GM12878 (cell line): ENCODE measurements around the gene NDUFS6.

Experiments
- CEBPB ChIP-seq, 2 experiments: fragments of 150-350 bp in 1 of 2; IDR thresholded peaks; 2 replicates each; pipeline ENCODE4 v1.6.1; 2012 to 2014; ENCODE audit warnings: low read depth in 2 of 2, low read length in 2 of 2, borderline replicate concordance in 1 of 2, inconsistent platforms in 1 of 2
- CREB1 ChIP-seq: IDR thresholded peaks from 2 replicates; pipeline ENCODE4 v1.6.1; 2012; ENCODE audit warnings: low read depth, mild to moderate bottlenecking, inconsistent platforms
- ETV6 ChIP-seq, 2 experiments: fragments of 450-650 bp in 1 of 2; IDR thresholded peaks in 1 of 2; conservative IDR thresholded peaks in 1 of 2; 2 replicates each; pipeline ENCODE4 v1.6.1; 2014; ENCODE audit warnings: antibody characterized with exemption in 1 of 2, borderline replicate concordance in 1 of 2, low read depth in 1 of 2, mild to moderate bottlenecking in 1 of 2, moderate library complexity in 1 of 2
- KLF5 ChIP-seq: fragments of 450-650 bp; IDR thresholded peaks from 2 replicates; pipeline ENCODE4 v1.6.1; 2014; ENCODE audit warnings: mild to moderate bottlenecking; ENCODE audit not compliant: partially characterized antibody
- MXI1 ChIP-seq: fragments of 150-350 bp; IDR thresholded peaks from 2 replicates; pipeline ENCODE4 v1.6.1; 2011; ENCODE audit warnings: low read depth, mild to moderate bottlenecking, inconsistent platforms, low read length, improper control_type of control experiment
- NFIC ChIP-seq: IDR thresholded peaks from 2 replicates; pipeline ENCODE4 v1.6.1; 2012; ENCODE audit warnings: low read depth, mild to moderate bottlenecking, inconsistent platforms, low read length, moderate library complexity
- POLR2A ChIP-seq: IDR thresholded peaks from 2 replicates; pipeline ENCODE4 v1.6.1; 2011; ENCODE audit warnings: low read depth, mild to moderate bottlenecking, low read length
- POLR2AphosphoS5 ChIP-seq: IDR thresholded peaks from 2 replicates; pipeline ENCODE4 v1.6.1; 2011; ENCODE audit warnings: mild to moderate bottlenecking, low read length, inconsistent platforms
- SMAD1 ChIP-seq: fragments of 450-650 bp; IDR thresholded peaks from 2 replicates; pipeline ENCODE4 v1.6.1; 2018; ENCODE audit warnings: mild to moderate bottlenecking, low read depth; ENCODE audit not compliant: partially characterized antibody
- SRF ChIP-seq, 2 experiments: IDR thresholded peaks; 2 replicates each; pipeline ENCODE4 v1.6.1; 2011; ENCODE audit warnings: low read depth in 2 of 2, low read length in 2 of 2, mild to moderate bottlenecking in 1 of 2, moderate library complexity in 1 of 2
- TF ChIP-seq, protein P1 (sequence below), 3 experiments: IDR thresholded peaks in 2 of 3; conservative IDR thresholded peaks in 1 of 3; 2 replicates each; pipeline ENCODE4 v1.5.1; 2011; ENCODE audit warnings: low read depth in 3 of 3, low read length in 3 of 3, mild to moderate bottlenecking in 3 of 3, control low read depth in 2 of 3, moderate library complexity in 2 of 3, inconsistent platforms in 1 of 3, mixed read lengths in 1 of 3; ENCODE audit not compliant: control insufficient read depth in 2 of 3, insufficient read depth in 1 of 3; ENCODE audit errors: extremely low read depth in 1 of 3

DNA sequence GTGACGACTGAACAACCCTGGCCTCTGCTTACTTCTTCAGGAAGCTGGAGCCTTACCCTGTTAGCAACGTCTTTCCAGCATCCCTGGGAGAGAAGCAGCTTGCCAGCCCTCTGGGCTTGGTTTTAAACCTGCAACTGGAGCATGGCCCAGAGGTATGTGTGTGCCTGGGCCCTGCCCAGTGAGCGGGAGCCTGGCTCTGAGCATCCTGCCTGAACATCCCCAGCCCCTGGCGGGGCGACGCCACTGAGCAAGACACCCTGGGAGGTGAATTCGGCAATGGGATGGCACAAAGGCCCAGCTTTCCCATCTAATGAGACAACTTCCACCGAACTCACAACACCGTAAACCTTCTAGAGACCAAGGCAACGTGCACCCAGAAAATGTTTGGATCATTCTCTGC, 57.9 kb downstream of the NDUFS6 start:
- TF ChIP-seq POLR2AphosphoS5, result no peak
- TF ChIP-seq, protein P1, sequence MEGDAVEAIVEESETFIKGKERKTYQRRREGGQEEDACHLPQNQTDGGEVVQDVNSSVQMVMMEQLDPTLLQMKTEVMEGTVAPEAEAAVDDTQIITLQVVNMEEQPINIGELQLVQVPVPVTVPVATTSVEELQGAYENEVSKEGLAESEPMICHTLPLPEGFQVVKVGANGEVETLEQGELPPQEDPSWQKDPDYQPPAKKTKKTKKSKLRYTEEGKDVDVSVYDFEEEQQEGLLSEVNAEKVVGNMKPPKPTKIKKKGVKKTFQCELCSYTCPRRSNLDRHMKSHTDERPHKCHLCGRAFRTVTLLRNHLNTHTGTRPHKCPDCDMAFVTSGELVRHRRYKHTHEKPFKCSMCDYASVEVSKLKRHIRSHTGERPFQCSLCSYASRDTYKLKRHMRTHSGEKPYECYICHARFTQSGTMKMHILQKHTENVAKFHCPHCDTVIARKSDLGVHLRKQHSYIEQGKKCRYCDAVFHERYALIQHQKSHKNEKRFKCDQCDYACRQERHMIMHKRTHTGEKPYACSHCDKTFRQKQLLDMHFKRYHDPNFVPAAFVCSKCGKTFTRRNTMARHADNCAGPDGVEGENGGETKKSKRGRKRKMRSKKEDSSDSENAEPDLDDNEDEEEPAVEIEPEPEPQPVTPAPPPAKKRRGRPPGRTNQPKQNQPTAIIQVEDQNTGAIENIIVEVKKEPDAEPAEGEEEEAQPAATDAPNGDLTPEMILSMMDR (IDR thresholded peaks at IDR 0.05 in 2 of 3, conservative IDR thresholded peaks at IDR 0.05 in 1 of 3; ENCODE audit: control insufficient read depth in 2 of 3, extremely low read depth in 1 of 3, insufficient read depth in 1 of 3, low read depth in 3 of 3, low read length in 3 of 3), result no peak
- no peak for TF ChIP-seq ETV6 (conservative IDR thresholded peaks at IDR 0.05 in 1 of 2, IDR thresholded peaks at IDR 0.05 in 1 of 2; ENCODE audit: borderline replicate concordance in 1 of 2, low read depth in 1 of 2)
- no peak for TF ChIP-seq CEBPB (IDR thresholded peaks at IDR 0.05; ENCODE audit: borderline replicate concordance in 1 of 2, low read depth in 2 of 2, low read length in 2 of 2)
- no peak for TF ChIP-seq SRF (IDR thresholded peaks at IDR 0.05; ENCODE audit: low read depth in 2 of 2, low read length in 2 of 2)
- TF ChIP-seq CREB1, result no peak
- TF ChIP-seq KLF5, result no peak
- TF ChIP-seq MXI1, result no peak
- no peak for TF ChIP-seq SMAD1
- TF ChIP-seq NFIC, result no peak
- TF ChIP-seq POLR2A, result no peak
